Upper lobe of left lung (tissue), 4 donors: ENCODE data around the gene CTXND1.

Experiments used
- EP300 ChIP-seq, 4 donors: sonication (generic); formaldehyde crosslinking; IDR thresholded peaks; one replicate each; pipeline ENCODE4 v1.5.1; 2017; ENCODE audit warnings: antibody characterized with exemption in 4 of 4, control low read depth in 2 of 4
- TF ChIP-seq, protein P1 (sequence below), 6 experiments: fragments of 450-650 bp in 4 of 6; fragments of 200-600 bp in 2 of 6; sonication (generic) in 2 of 6; IDR thresholded peaks; one replicate each; pipeline ENCODE4 v1.5.1; 2016 to 2019; ENCODE audit warnings: antibody characterized with exemption in 6 of 6

DNA sequence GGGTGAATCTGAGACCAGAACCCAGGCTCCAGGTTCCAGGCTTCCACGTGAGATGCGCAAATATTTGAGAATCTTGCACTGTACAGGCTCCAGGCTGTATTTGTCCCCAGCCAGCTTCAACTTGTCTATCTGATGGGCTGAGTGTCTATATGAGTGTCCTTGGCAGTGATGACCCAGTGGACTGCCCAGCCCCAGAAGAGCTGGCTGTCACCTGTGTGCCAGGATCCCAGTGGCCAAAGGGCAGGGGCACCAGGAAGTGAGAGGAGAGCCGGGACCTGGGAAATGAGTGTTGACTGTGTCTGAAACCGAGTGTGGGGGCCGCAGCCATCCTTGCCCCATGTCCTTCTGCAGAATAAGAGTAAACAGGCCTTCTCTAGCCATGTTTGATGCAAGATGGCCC, 88.8 kb downstream of the CTXND1 start:
- TF ChIP-seq, protein P1, sequence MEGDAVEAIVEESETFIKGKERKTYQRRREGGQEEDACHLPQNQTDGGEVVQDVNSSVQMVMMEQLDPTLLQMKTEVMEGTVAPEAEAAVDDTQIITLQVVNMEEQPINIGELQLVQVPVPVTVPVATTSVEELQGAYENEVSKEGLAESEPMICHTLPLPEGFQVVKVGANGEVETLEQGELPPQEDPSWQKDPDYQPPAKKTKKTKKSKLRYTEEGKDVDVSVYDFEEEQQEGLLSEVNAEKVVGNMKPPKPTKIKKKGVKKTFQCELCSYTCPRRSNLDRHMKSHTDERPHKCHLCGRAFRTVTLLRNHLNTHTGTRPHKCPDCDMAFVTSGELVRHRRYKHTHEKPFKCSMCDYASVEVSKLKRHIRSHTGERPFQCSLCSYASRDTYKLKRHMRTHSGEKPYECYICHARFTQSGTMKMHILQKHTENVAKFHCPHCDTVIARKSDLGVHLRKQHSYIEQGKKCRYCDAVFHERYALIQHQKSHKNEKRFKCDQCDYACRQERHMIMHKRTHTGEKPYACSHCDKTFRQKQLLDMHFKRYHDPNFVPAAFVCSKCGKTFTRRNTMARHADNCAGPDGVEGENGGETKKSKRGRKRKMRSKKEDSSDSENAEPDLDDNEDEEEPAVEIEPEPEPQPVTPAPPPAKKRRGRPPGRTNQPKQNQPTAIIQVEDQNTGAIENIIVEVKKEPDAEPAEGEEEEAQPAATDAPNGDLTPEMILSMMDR (IDR thresholded peaks at IDR 0.05): no peak
- TF ChIP-seq EP300 (IDR thresholded peaks at IDR 0.05): no peak
